ENCODE measurements around the gene PDGFC. TPM values are rescaled to one million over a fixed set of nuclear protein-coding genes. Genes with fewer than 3 reads are reported as not detected.

PDGFC gene
- total RNA-seq, 1 experiment from 2014 or later: 14.5 TPM

GRCh38 chr4:156939801-156940200, 31.8 kb downstream of the PDGFC start:
- in situ Hi-C loops (cut with HindIII; ENCODE audit: low pct_unique_long_range_greater_than_20kb, low sequenced_read_pairs) (no loop called here), intact Hi-C loops (cut with micrococcal nuclease; ENCODE audit: unreplicated experiment) (no loop called here)
- Histone ChIP-seq H3K27ac (ENCODE audit: low read length) (peak overlapping the region; percentile 29; the same call in 1 of the 2 replicates), H3K4me3 (ENCODE audit: low read depth in 2 of 2, low read length in 2 of 2) (no peak overlapping the region), H3K9me3 (ENCODE audit: control insufficient read depth, insufficient read depth, low read depth, low read length) (no peaks in the 10 kb centered on the region), H3K27me3 (ENCODE audit: control insufficient read depth, insufficient read depth, low read length) (no peaks in the 10 kb centered on the region), H3K36me3 (ENCODE audit: control insufficient read depth, insufficient read depth, low read length) (no peaks in the 10 kb centered on the region), H3K4me1 (ENCODE audit: control insufficient read depth, insufficient read depth, low read length) (peaks cover 25% of the 10 kb centered on the region)
- no peak for DNase-seq (ENCODE audit: low read depth, low spot score)
- TF ChIP-seq TCF7L2 (IDR thresholded peaks at IDR 0.05; ENCODE audit: low read depth, low read length) (no peak), POLR2AphosphoS5 (IDR thresholded peaks at IDR 0.05; ENCODE audit: low read depth, low read length) (no peak), CTCF (IDR thresholded peaks at IDR 0.05) (no peak), SIN3A (IDR thresholded peaks at IDR 0.05; ENCODE audit: borderline replicate concordance, insufficient read depth, low read depth, low read length) (no peak), REST (IDR thresholded peaks at IDR 0.05; ENCODE audit: insufficient read depth in 1 of 2, low read depth in 2 of 2, low read length in 1 of 2) (no peak)
- ATAC-seq: no peak
- BruUV-seq (replicated peaks): no TSS peak
- CTCF ChIA-PET: no interaction called here
- POLR2A ChIA-PET: no interaction called here

GRCh38 chr4:156939139-156939538, 32.5 kb downstream of the PDGFC start:
- no peak for TF ChIP-seq TCF7L2 (IDR thresholded peaks at IDR 0.05; ENCODE audit: low read depth, low read length)
- TF ChIP-seq REST (IDR thresholded peaks at IDR 0.05; ENCODE audit: insufficient read depth in 1 of 2, low read depth in 2 of 2, low read length in 1 of 2): no peak
- TF ChIP-seq POLR2AphosphoS5 (IDR thresholded peaks at IDR 0.05; ENCODE audit: low read depth, low read length): no peak
- TF ChIP-seq SIN3A (IDR thresholded peaks at IDR 0.05; ENCODE audit: borderline replicate concordance, insufficient read depth, low read depth, low read length): no peak
- no peak for TF ChIP-seq CTCF (IDR thresholded peaks at IDR 0.05)
- ChIA-PET CTCF (no interaction called here), POLR2A (no interaction called here)
- Histone ChIP-seq H3K27ac (ENCODE audit: low read length) (no peak overlapping the region), H3K36me3 (ENCODE audit: control insufficient read depth, insufficient read depth, low read length) (no peaks in the 10 kb centered on the region), H3K4me3 (ENCODE audit: low read depth in 2 of 2, low read length in 2 of 2) (no peak overlapping the region), H3K9me3 (ENCODE audit: control insufficient read depth, insufficient read depth, low read depth, low read length) (no peaks in the 10 kb centered on the region), H3K4me1 (ENCODE audit: control insufficient read depth, insufficient read depth, low read length) (peaks cover 22% of the 10 kb centered on the region), H3K27me3 (ENCODE audit: control insufficient read depth, insufficient read depth, low read length) (no peaks in the 10 kb centered on the region)
- in situ Hi-C loops (cut with HindIII; ENCODE audit: low pct_unique_long_range_greater_than_20kb, low sequenced_read_pairs): no loop called here
- no TSS peak for BruUV-seq (replicated peaks)
- DNase-seq (ENCODE audit: low read depth, low spot score) (no peak), ATAC-seq (no peak)
- intact Hi-C loops (cut with micrococcal nuclease; ENCODE audit: unreplicated experiment): no loop called here

Measured in Panc1 (cell line).